HFFc6 (cell line): ENCODE measurements around the gene RAD23B. TPM values are rescaled to one million over a fixed set of nuclear protein-coding genes. Genes with fewer than 3 reads are reported as not detected.

Experiments
- DNase-seq: peaks from one replicate; pipeline ENCODE4 v3.0.0-alpha.2; 2018
- H3K27ac Mint-ChIP-seq: 2 replicates; pipeline ENCODE4 v1.8.0; 2020; ENCODE audit warnings: mild to moderate bottlenecking, mixed read lengths
- H3K27me3 Mint-ChIP-seq: 2 replicates; pipeline ENCODE4 v1.8.0; 2021; ENCODE audit warnings: mild to moderate bottlenecking, moderate library complexity, mixed read lengths; ENCODE audit not compliant: insufficient read depth
- H3K36me3 Mint-ChIP-seq: 2 replicates; pipeline ENCODE4 v1.8.0; 2021; ENCODE audit warnings: low read depth, mixed read lengths
- H3K4me1 Mint-ChIP-seq: 2 replicates; pipeline ENCODE4 v1.8.0; 2020; ENCODE audit warnings: low read depth, mixed read lengths
- H3K4me3 Mint-ChIP-seq: 2 replicates; pipeline ENCODE4 v1.8.0; 2020; ENCODE audit warnings: mild to moderate bottlenecking, moderate library complexity, mixed read lengths
- H3K9me3 Mint-ChIP-seq: 2 replicates; pipeline ENCODE4 v1.8.0; 2020; ENCODE audit warnings: mild to moderate bottlenecking, mixed read lengths
- total RNA-seq, 6 experiments: library from RNA; stranded (reverse); fragmentation: NEBNext Ultra II Directional; extraction: Animal tissue kit (Norgen Biotek cat#: 25700); gene quantifications; 2 replicates in 1 of 6; 3 replicates in 5 of 6; pipeline ENCODE4 v1.2.3, GENCODE V29; 2021
- TF ChIP-seq, protein P1 (sequence below): fragments of 200-600 bp; sonication (generic); IDR thresholded peaks from 2 replicates; pipeline ENCODE4 v1.5.0; 2021; ENCODE audit warnings: antibody characterized with exemption, mild to moderate bottlenecking

The RAD23B gene
- total RNA-seq, 6 experiments from 2014 or later = 196 to 222 (median 204) TPM

DNA sequence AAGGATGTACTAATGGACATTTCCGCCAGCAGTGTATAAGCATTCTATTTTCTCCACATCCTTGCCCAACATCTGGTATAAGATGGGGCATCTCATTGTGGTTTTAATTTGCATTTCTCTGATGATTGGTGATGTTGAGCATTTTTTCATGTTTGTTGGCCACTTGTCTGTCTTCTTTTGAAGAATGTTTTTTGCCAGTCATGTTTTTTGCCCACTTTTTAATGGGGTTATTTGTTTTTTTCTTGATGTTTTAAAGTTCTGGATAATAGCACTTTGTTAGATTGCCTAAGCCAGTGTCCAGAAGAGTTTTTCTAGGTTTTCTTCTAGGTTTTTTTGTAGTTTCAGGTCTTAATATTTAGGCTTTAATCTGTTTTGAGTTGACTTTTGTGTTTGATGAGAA lies 31.7 kb downstream of the RAD23B start:
- H3K4me3 Mint-ChIP-seq = no peak overlapping the region
- H3K27me3 Mint-ChIP-seq = no peaks in the 10 kb centered on the region; the same call in 1 of the 2 replicates
- peaks cover 56% of the 10 kb centered on the region for H3K4me1 Mint-ChIP-seq
- H3K27ac Mint-ChIP-seq = no peak overlapping the region
- TF ChIP-seq, protein P1, sequence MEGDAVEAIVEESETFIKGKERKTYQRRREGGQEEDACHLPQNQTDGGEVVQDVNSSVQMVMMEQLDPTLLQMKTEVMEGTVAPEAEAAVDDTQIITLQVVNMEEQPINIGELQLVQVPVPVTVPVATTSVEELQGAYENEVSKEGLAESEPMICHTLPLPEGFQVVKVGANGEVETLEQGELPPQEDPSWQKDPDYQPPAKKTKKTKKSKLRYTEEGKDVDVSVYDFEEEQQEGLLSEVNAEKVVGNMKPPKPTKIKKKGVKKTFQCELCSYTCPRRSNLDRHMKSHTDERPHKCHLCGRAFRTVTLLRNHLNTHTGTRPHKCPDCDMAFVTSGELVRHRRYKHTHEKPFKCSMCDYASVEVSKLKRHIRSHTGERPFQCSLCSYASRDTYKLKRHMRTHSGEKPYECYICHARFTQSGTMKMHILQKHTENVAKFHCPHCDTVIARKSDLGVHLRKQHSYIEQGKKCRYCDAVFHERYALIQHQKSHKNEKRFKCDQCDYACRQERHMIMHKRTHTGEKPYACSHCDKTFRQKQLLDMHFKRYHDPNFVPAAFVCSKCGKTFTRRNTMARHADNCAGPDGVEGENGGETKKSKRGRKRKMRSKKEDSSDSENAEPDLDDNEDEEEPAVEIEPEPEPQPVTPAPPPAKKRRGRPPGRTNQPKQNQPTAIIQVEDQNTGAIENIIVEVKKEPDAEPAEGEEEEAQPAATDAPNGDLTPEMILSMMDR = no peak
- no peak for DNase-seq
- peaks cover 63% of the 10 kb centered on the region for H3K36me3 Mint-ChIP-seq
- no peaks in the 10 kb centered on the region for H3K9me3 Mint-ChIP-seq

DNA sequence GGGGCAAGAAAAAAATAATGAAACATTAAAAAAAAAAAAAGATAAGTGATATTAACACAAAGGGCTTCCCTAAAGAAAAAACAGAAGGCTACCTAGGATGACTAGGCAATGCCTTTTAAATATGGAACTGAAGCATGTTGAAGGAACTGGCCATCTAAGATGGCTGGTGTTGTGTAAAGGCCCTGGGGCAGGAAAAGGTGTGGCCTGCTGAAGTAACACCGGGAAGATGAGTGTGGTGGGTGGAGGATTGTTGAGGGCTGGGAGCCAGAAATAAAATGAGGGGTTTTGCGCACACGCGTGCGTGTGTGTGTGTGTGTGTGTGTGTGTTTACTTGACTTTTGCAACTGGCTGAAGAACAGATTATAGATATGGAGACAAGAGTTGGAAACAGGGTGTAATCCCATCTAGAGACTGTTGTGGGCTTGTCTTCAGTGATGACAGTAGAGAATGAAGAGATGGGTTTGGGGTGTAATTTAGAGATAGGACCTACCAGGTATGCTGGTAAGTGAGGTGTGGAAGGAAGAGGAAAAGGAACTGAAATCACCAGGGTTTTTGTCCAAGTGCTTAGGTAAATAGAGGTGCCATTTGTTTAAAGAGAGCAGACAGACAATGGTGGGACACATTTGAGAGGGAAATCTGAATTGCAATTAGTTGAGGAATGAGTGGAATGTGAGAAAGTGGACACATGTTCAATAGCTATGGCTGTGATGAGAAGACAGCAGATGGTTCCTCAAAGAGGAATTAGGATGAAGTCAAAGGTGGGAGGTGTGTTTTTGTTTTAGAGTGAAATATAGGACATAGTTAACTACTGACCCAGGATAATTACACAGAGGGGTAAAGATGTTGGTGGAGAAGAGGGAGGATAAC lies 33.9 kb downstream of the RAD23B start:
- DNase-seq = no peak
- peaks cover 57% of the 10 kb centered on the region for H3K36me3 Mint-ChIP-seq

DNA sequence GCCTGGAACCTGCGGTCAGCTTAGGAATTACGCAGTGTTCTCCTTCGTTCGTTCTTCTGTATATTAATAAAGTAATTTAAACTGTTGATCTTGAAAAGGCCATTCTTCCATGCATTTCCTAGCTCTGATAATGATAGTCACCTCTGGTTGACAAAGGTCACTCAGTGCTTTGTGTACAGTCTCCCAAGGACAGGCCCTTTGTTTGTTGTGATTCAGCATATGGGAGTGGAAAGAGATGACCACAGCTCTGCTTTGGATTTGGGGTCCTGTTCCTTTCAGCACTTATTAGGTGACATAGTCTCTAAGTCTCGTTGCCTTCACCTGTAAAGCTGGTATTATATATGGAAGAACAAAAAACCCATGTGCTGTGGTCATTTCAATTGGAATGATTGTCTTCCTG lies 39.6 kb downstream of the RAD23B start:
- Mint-ChIP-seq H3K4me1 (peaks cover 33% of the 10 kb centered on the region), H3K27ac (no peak overlapping the region), H3K36me3 (peaks cover 62% of the 10 kb centered on the region), H3K27me3 (no peaks in the 10 kb centered on the region), H3K9me3 (0 out of 2 replicates have a peak, but pooled peaks cover 5% of the 10 kb centered on the region), H3K4me3 (no peak overlapping the region)
- no peak for DNase-seq
- TF ChIP-seq, protein P1 = no peak

More for the DNA sequence above, 33.9 kb downstream of the RAD23B start:
- H3K27me3 Mint-ChIP-seq = no peaks in the 10 kb centered on the region; the same call in 1 of the 2 replicates
- peak overlapping the region; percentile 2 for H3K27ac Mint-ChIP-seq
- peaks cover 53% of the 10 kb centered on the region for H3K4me1 Mint-ChIP-seq
- no peak overlapping the region for H3K4me3 Mint-ChIP-seq
- H3K9me3 Mint-ChIP-seq = no peaks in the 10 kb centered on the region
- TF ChIP-seq, protein P1 = no peak

DNA sequence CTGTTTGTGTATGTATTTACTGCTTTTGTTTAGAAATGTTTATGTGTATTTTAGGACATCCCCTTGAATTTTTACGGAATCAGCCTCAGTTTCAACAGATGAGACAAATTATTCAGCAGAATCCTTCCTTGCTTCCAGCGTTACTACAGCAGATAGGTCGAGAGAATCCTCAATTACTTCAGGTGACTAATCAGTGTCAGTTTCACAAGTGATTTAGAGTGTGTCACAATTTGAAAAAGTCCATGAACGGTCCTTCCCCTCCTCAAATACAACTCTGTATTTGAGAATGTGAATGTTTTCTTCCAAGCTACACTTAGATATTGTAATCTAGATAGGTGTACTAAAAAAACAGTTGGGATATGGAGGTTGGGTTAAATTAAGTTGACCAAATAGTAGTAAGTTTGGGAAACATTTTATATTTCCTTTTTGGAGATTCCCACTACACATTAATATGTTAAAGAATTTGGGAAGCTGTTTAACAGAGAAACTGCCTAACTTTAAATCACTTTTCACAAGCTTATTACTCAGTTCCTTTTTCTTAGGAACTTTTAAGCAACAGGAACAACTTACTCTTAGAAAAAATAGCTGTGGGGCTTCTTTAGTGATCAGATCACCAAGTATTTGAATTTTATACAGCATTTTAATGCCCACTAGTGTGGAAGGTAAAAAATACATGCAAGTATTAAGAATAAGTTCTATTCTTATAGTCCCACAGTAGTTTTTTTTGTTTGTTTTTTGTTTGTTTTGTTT lies 40.9 kb downstream of the RAD23B start:
- H3K4me1 Mint-ChIP-seq = peaks cover 24% of the 10 kb centered on the region
- 0 out of 2 replicates have a peak, but pooled peaks cover 5% of the 10 kb centered on the region for H3K9me3 Mint-ChIP-seq
- H3K27me3 Mint-ChIP-seq = no peaks in the 10 kb centered on the region
- peaks cover 65% of the 10 kb centered on the region for H3K36me3 Mint-ChIP-seq
- H3K27ac Mint-ChIP-seq = no peak overlapping the region; the same call in 1 of the 2 replicates
- no peak for DNase-seq
- H3K4me3 Mint-ChIP-seq = no peak overlapping the region
- TF ChIP-seq, protein P1 = no peak

DNA sequence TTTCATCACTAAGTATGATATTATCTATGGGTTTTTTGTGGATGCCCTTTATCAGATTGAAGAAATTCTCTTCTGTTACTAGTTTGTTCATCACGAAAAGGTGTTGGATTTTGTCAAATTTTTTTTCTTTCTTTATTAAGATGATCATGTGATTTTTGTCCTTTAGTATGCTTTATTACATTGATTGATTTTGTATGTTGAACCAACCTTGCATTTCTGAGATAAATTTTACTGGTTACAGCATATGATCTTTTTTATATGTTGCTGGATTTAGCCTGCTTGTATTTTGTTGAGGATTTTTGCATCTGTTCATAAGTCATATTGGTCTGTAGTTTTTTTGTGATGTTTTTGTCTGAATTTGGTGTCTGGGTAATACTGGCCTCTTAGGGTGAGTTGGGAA lies 42.8 kb downstream of the RAD23B start:
- 0 out of 2 replicates have a peak, but pooled peaks cover 5% of the 10 kb centered on the region for H3K9me3 Mint-ChIP-seq
- TF ChIP-seq, protein P1 = no peak
- H3K27me3 Mint-ChIP-seq = no peaks in the 10 kb centered on the region
- H3K4me3 Mint-ChIP-seq = no peak overlapping the region
- peak overlapping the region; percentile 38; the same call in 1 of the 2 replicates for H3K27ac Mint-ChIP-seq
- peaks cover 76% of the 10 kb centered on the region for H3K36me3 Mint-ChIP-seq
- peaks cover 24% of the 10 kb centered on the region for H3K4me1 Mint-ChIP-seq
- DNase-seq = no peak
